Transverse colon (tissue), 4 donors: ENCODE results near the gene PHRF1. TPM values are rescaled to one million over a fixed set of nuclear protein-coding genes. Genes with fewer than 3 reads are reported as not detected.

Experiments used
- DNase-seq: peaks from one replicate; pipeline ENCODE4 v3.0.0-alpha.2; 2019
- H3K27ac ChIP-seq, 4 donors: fragments of 200-600 bp; sonication (generic); 2 replicates each; pipeline ENCODE4 v1.5.1; 2016 to 2018; ENCODE audit warnings: inconsistent platforms in 4 of 4
- H3K27me3 ChIP-seq: fragments of 200-600 bp; sonication (generic); 2 replicates; pipeline ENCODE4 v1.5.1; 2017; ENCODE audit warnings: inconsistent platforms
- H3K36me3 ChIP-seq, 4 donors: fragments of 200-600 bp; sonication (generic); 2 replicates each; pipeline ENCODE4 v1.5.1; 2017 to 2019; ENCODE audit warnings: inconsistent platforms in 4 of 4
- H3K4me1 ChIP-seq, 4 donors: fragments of 200-600 bp; sonication (generic); 2 replicates each; pipeline ENCODE4 v1.5.1; 2017 to 2020; ENCODE audit warnings: inconsistent platforms in 4 of 4
- H3K4me3 ChIP-seq, 4 donors: fragments of 200-600 bp; sonication (generic); 1 replicate in 1 of 4; 2 replicates in 3 of 4; pipeline versions ENCODE4 v1.5.1 to v1.6.1; 2017 to 2019; ENCODE audit warnings: inconsistent platforms in 4 of 4
- H3K9me3 ChIP-seq, 2 donors: fragments of 200-600 bp; sonication (generic); 2 replicates each; pipeline ENCODE4 v1.5.1; 2017 to 2019; ENCODE audit warnings: inconsistent platforms in 2 of 2
- EP300 ChIP-seq: sonication (generic); formaldehyde crosslinking; IDR thresholded peaks from one replicate; pipeline ENCODE4 v1.6.1; 2017; ENCODE audit warnings: antibody characterized with exemption, low read depth
- POLR2A ChIP-seq: fragments of 450-650 bp; IDR thresholded peaks from one replicate; pipeline ENCODE4 v1.6.1; 2016; ENCODE audit warnings: antibody characterized with exemption, mild to moderate bottlenecking, moderate library complexity
- POLR2AphosphoS5 ChIP-seq, 3 donors: sonication (generic); formaldehyde crosslinking; IDR thresholded peaks; one replicate each; pipeline ENCODE4 v1.6.1; 2016; ENCODE audit warnings: antibody characterized with exemption in 3 of 3
- WGBS, 2 donors: methylation state at CpG; one replicate each; pipeline ENCODE4 v1.1.5; 2018; ENCODE audit warnings: low coverage in 1 of 2; 5-methylcytosine and 5-hydroxymethylcytosine counted together
- in situ Hi-C, 4 donors: fragments of 200-750 bp; cut with MboI; loops; one replicate each; pipeline versions ENCODE4 v1.15.0 to v1.15.1; 2017; ENCODE audit warnings: low sequenced_read_pairs in 3 of 4, low pct_ligation_motif_present in 1 of 4, low pct_unique_long_range_greater_than_20kb in 1 of 4
- intact Hi-C: fragments of 100-400 bp; cut with DNase I; formaldehyde crosslinking; loops from one replicate; pipeline ENCODE4 v1.15.1; 2023; ENCODE audit warnings: low total_unique reads
- total RNA-seq, 4 donors: library from RNA; depleted of rRNA; stranded (reverse); fragments of >200 nt; gene quantifications; one replicate each; pipeline ENCODE4 v1.1.0, GENCODE V29; 2016
- TF ChIP-seq, protein P1 (sequence below), 5 experiments: fragments of 200-600 bp in 3 of 5; fragments of 450-650 bp in 2 of 5; sonication (generic) in 3 of 5; IDR thresholded peaks; 1 replicate in 2 of 5; 2 replicates in 3 of 5; pipeline ENCODE4 v1.5.1; 2016 to 2017; ENCODE audit warnings: antibody characterized with exemption in 5 of 5, inconsistent platforms in 3 of 5, mild to moderate bottlenecking in 2 of 5, moderate library complexity in 1 of 5

PHRF1 gene
- total RNA-seq, 4 donors from 2014 or later = 28.4 to 60.6 (median 43.2) TPM

DNA sequence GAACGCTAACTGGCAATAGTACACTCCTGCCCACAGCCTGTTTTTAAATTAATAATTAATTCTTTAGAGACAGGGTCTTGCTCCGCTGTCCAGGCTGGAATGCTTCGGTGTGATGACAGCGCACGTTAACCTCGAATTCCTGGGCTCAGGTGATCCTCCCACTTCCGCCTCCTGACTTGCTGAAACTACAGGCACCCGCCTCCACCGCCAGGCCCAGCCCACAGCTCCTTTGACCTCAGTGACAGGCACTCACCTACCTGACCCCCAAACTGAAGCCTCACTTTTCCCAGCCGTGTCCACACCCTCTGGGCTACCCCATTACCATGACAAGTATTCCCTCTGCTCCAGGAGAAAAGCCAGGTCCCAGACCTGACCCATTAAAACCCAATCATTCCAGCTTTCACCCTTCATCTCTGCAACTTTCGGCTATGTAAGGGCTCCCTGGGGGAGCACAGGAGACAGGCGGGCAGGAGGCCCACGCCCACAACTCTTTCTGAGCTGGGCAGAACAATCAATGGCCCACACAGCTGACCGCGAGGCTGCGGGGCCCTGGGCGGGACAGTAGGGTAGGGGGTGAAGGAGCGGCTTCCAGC lies 16.5 kb upstream of the PHRF1 start:
- intact Hi-C loops (loop anchor here (5.0 kb wide), 1 partner anchor 162 kb away; no protein-coding TSS in a partner anchor), in situ Hi-C loops (no loop called here)
- Histone ChIP-seq H3K9me3 (no peaks in the 10 kb centered on the region), H3K36me3 (no peaks in the 10 kb centered on the region), H3K27ac (peak overlapping the region; percentile 85 to 98 (median 96)), H3K4me1 (peaks cover 23 to 47% (median 35%) of the 10 kb centered on the region in 4 donors), H3K4me3 (peak overlapping the region; percentile 46 to 91 (median 86)), H3K27me3 (peaks cover 31% of the 10 kb centered on the region)
- peak; percentile 82 for DNase-seq
- TF ChIP-seq POLR2A (no peak), POLR2AphosphoS5 (IDR thresholded peaks at IDR 0.05) (peak in 2 of 3 donors; percentile 29 to 54), EP300 (no peak)
- TF ChIP-seq, protein P1, sequence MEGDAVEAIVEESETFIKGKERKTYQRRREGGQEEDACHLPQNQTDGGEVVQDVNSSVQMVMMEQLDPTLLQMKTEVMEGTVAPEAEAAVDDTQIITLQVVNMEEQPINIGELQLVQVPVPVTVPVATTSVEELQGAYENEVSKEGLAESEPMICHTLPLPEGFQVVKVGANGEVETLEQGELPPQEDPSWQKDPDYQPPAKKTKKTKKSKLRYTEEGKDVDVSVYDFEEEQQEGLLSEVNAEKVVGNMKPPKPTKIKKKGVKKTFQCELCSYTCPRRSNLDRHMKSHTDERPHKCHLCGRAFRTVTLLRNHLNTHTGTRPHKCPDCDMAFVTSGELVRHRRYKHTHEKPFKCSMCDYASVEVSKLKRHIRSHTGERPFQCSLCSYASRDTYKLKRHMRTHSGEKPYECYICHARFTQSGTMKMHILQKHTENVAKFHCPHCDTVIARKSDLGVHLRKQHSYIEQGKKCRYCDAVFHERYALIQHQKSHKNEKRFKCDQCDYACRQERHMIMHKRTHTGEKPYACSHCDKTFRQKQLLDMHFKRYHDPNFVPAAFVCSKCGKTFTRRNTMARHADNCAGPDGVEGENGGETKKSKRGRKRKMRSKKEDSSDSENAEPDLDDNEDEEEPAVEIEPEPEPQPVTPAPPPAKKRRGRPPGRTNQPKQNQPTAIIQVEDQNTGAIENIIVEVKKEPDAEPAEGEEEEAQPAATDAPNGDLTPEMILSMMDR (IDR thresholded peaks at IDR 0.05) = peak in 1 of 5 experiments; percentile 32
- WGBS, 2 donors = 59% methylated on average over 17 of the region's 18 CpGs; no CpG with 5 or more reads in 1 of the 2 donors

- Histone ChIP-seq H3K4me3 (peak within 1 kb of the TSS; percentile 82 to 91 (median 88)), H3K4me1 (peaks cover 19 to 41% (median 29%) of the 10 kb centered on the region in 4 donors), H3K27ac (peak within 1 kb of the TSS; percentile 95 to 98 (median 96)), H3K27me3 (peaks cover 25% of the 10 kb centered on the region), H3K36me3 (no peaks in the 10 kb centered on the region), H3K9me3 (no peaks in the 10 kb centered on the region)
- intact Hi-C loops (no loop called here), in situ Hi-C loops (no loop called here)
- DNase-seq = peak; percentile 95
- 4% methylated on average over 70 of the region's 95 CpGs; no CpG with 5 or more reads in 1 of the 2 donors for WGBS, 2 donors
- TF ChIP-seq, protein P1 (IDR thresholded peaks at IDR 0.05) = no peak
- TF ChIP-seq POLR2A (peak; percentile 93), EP300 (no peak), POLR2AphosphoS5 (IDR thresholded peaks at IDR 0.05) (peak; percentile 71 to 93 (median 92))
These were observed 15.7 kb upstream of the PHRF1 start, which contains the start of the genes LMNTD2 and RASSF7 for GRCh38 chr11:560305-561147. Gene LMNTD2, minus strand, starts transcription at chr11:560738. Its CDS starts 22 bp downstream, at chr11:560716. Gene RASSF7, plus strand, starts transcription at chr11:560970. Its CDS starts 799 bp downstream, at chr11:561769.

DNA sequence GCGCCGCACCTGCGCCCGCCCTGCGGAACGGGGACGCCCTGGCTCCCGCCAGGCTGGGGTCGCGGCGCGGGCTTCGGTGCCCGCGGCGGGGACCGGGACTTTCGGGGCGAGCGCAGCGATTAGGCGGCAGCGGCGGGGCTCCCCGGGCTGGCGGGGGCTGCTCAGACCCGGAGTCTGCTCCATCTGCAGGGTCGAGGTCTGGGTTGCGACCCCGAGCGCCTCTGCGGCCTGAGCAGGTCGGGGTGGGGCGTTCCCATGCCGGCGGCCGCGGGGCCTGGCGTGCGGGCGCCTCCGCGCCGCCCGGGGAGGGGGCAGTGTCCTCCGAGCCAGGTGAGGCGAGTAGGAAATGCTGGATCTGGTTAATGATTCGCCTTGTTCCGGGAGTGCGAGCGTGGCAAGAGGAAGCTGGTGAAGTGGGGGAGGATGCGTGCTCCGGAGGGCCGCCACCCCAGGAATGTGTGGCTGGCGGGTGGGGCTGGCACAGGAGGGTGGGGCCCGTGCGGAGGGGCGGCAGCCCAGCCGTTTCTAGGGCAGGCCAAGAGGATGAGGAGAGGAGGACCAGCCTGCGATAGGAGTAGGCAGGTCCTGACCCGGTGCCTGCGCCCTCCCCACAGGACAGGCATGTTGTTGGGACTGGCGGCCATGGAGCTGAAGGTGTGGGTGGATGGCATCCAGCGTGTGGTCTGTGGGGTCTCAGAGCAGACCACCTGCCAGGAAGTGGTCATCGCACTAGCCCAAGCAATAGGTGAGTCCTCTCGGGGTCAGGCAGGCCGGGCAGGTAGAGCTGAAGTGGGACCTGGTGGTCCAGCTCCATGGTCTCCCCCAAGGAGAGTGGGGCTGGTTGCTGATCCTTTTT lies 14.9 kb upstream of the PHRF1 start:
- Histone ChIP-seq H3K27ac (peak overlapping the region; percentile 95 to 98 (median 96)), H3K27me3 (peaks cover 17% of the 10 kb centered on the region), H3K36me3 (no peaks in the 10 kb centered on the region), H3K4me1 (peaks cover 16 to 32% (median 26%) of the 10 kb centered on the region in 4 donors), H3K9me3 (no peaks in the 10 kb centered on the region), H3K4me3 (peak overlapping the region; percentile 82 to 91 (median 88))
- peak; percentile 8 to 85 (median 78) for TF ChIP-seq POLR2AphosphoS5 (IDR thresholded peaks at IDR 0.05)
- TF ChIP-seq, protein P1 (IDR thresholded peaks at IDR 0.05) = no peak
- peak; percentile 39 for TF ChIP-seq EP300
- peak; percentile 84 for TF ChIP-seq POLR2A
- in situ Hi-C loops (no loop called here), intact Hi-C loops (no loop called here)
- 17% methylated on average over 29 of the region's 67 CpGs; no CpG with 5 or more reads in 1 of the 2 donors for WGBS, 2 donors
- DNase-seq = peak; percentile 90
